Endodermal cell (in vitro differentiated cells): ENCODE results near the gene NFKBIE. TPM values are rescaled to one million over a fixed set of nuclear protein-coding genes. Genes with fewer than 3 reads are reported as not detected.
A peak's percentile ranks its signal among the peaks of the same experiment; 100 is the strongest.

Experiments used
- DNase-seq: peaks from one replicate; pipeline ENCODE4 v3.0.0-alpha.2; 2017
- H3K27ac ChIP-seq: 2 replicates; pipeline ENCODE4 v1.5.1; 2013; ENCODE audit warnings: mild to moderate bottlenecking, low read depth, low read length, moderate library complexity
- H3K27me3 ChIP-seq: 2 replicates; pipeline ENCODE4 v1.6.1; 2013; ENCODE audit warnings: mild to moderate bottlenecking, low read length, moderate library complexity; ENCODE audit not compliant: insufficient read depth, control insufficient read depth, poor library complexity, severe bottlenecking
- H3K36me3 ChIP-seq: 2 replicates; pipeline ENCODE4 v1.7.0; 2013; ENCODE audit warnings: mild to moderate bottlenecking, low read length, moderate library complexity; ENCODE audit not compliant: control insufficient read depth, insufficient read depth
- H3K4me1 ChIP-seq: one replicate; pipeline ENCODE4 v1.7.0; 2013; ENCODE audit warnings: low read length; ENCODE audit not compliant: control insufficient read depth, insufficient read depth
- H3K4me3 ChIP-seq: 2 replicates; pipeline ENCODE4 v1.5.1; 2013; ENCODE audit warnings: mild to moderate bottlenecking, low read length, moderate library complexity
- H3K9ac ChIP-seq: 2 replicates; pipeline ENCODE4 v1.6.1; 2013; ENCODE audit warnings: mild to moderate bottlenecking, low read length, moderate library complexity; ENCODE audit not compliant: poor library complexity, severe bottlenecking; ENCODE audit errors: extremely low read depth
- H3K9me3 ChIP-seq: 2 replicates; pipeline ENCODE4 v1.6.1; 2013; ENCODE audit warnings: mild to moderate bottlenecking, low read length, moderate library complexity; ENCODE audit not compliant: control insufficient read depth
- H3K27ac Mint-ChIP-seq: 2 replicates; pipeline ENCODE4 v1.8.0; 2020; ENCODE audit warnings: mixed read lengths
- H3K27me3 Mint-ChIP-seq: 2 replicates; pipeline ENCODE4 v1.8.0; 2021; ENCODE audit warnings: mild to moderate bottlenecking, mixed read lengths; ENCODE audit not compliant: insufficient read depth
- H3K36me3 Mint-ChIP-seq: 2 replicates; pipeline ENCODE4 v1.8.0; 2020; ENCODE audit warnings: low read depth, mixed read lengths
- H3K4me1 Mint-ChIP-seq: 2 replicates; pipeline ENCODE4 v1.8.0; 2020; ENCODE audit warnings: mixed read lengths
- H3K4me3 Mint-ChIP-seq: 2 replicates; pipeline ENCODE4 v1.8.0; 2020; ENCODE audit warnings: mild to moderate bottlenecking, moderate library complexity, mixed read lengths
- H3K9me3 Mint-ChIP-seq: 2 replicates; pipeline ENCODE4 v1.8.0; 2020; ENCODE audit warnings: mild to moderate bottlenecking, mixed read lengths
- CTCF ChIP-seq: fragments of 200-600 bp; sonication (generic); conservative IDR thresholded peaks from 2 replicates; pipeline ENCODE4 v1.5.0; 2021; ENCODE audit warnings: antibody characterized with exemption, mild to moderate bottlenecking
- WGBS, 2 experiments: methylation state at CpG; one replicate each; pipeline versions ENCODE4 v1.1.5 to v1.1.7; 2013; ENCODE audit warnings: missing lambda C conversion rate in 2 of 2, mixed read lengths in 1 of 2; ENCODE audit not compliant: insufficient coverage in 1 of 2, insufficient read length in 1 of 2; 5-methylcytosine and 5-hydroxymethylcytosine counted together
- total RNA-seq, 2 donors: library from RNA; stranded (reverse); fragmentation: NEBNext Ultra II Directional in 1 of 2; extraction: Animal tissue kit (Norgen Biotek cat#: 25700) in 1 of 2; gene quantifications; 2 replicates in 1 of 2; 3 replicates in 1 of 2; pipeline ENCODE4 v1.2.1, GENCODE V29; 2021

NFKBIE gene
- total RNA-seq, 2 donors from 2014 or later = 8.3 to 11.0 TPM

- H3K4me3 Mint-ChIP-seq = peak overlapping the region; percentile 71
- peaks cover 4% of the 10 kb centered on the region for H3K27me3 Mint-ChIP-seq
- 75 to 89% methylated on average over 2 to 7 of the region's 7 CpGs for WGBS, 2 experiments
- Histone ChIP-seq H3K4me1 (peaks cover 7% of the 10 kb centered on the region), H3K4me3 (no peak overlapping the region), H3K27ac (no peak overlapping the region), H3K36me3 (no peaks in the 10 kb centered on the region), H3K27me3 (no peaks in the 10 kb centered on the region), H3K9ac (no peak overlapping the region), H3K9me3 (no peaks in the 10 kb centered on the region)
- no peak for DNase-seq
- H3K9me3 Mint-ChIP-seq = no peaks in the 10 kb centered on the region
- H3K36me3 Mint-ChIP-seq = peaks cover 5% of the 10 kb centered on the region
- H3K27ac Mint-ChIP-seq = no peak overlapping the region
- no peak for TF ChIP-seq CTCF
- H3K4me1 Mint-ChIP-seq = peaks cover 21% of the 10 kb centered on the region
Observed at GRCh38 chr6:44238687-44239350, 26.5 kb downstream of the NFKBIE start.

GRCh38 chr6:44237813-44238433 lies 27.4 kb downstream of the NFKBIE start:
- Histone ChIP-seq H3K9me3 (no peaks in the 10 kb centered on the region), H3K27ac (no peak overlapping the region), H3K27me3 (no peaks in the 10 kb centered on the region), H3K36me3 (no peaks in the 10 kb centered on the region), H3K4me1 (peaks cover 7% of the 10 kb centered on the region), H3K4me3 (peak overlapping the region; percentile 81), H3K9ac (peak overlapping the region; percentile 87)
- peak; percentile 99 for TF ChIP-seq CTCF
- DNase-seq = peak; percentile 90
- Mint-ChIP-seq H3K4me1 (peaks cover 24% of the 10 kb centered on the region), H3K36me3 (peaks cover 12% of the 10 kb centered on the region), H3K27ac (peak overlapping the region; percentile 97), H3K4me3 (peak overlapping the region; percentile 71), H3K27me3 (peaks cover 4% of the 10 kb centered on the region), H3K9me3 (no peaks in the 10 kb centered on the region)
- WGBS, 2 experiments = 4 to 5% methylated on average over 21 to 42 of the region's 42 CpGs

GRCh38 chr6:44237021-44237812 lies 28.1 kb downstream of the NFKBIE start:
- no peak for TF ChIP-seq CTCF
- Histone ChIP-seq H3K4me1 (peaks cover 7% of the 10 kb centered on the region), H3K27me3 (no peaks in the 10 kb centered on the region), H3K4me3 (peak overlapping the region; percentile 81), H3K9me3 (no peaks in the 10 kb centered on the region), H3K27ac (no peak overlapping the region), H3K36me3 (peaks cover 6% of the 10 kb centered on the region), H3K9ac (peak overlapping the region; percentile 87)
- Mint-ChIP-seq H3K4me3 (peak overlapping the region; percentile 71), H3K27ac (peak overlapping the region; percentile 97), H3K9me3 (no peaks in the 10 kb centered on the region), H3K36me3 (peaks cover 16% of the 10 kb centered on the region), H3K27me3 (peaks cover 4% of the 10 kb centered on the region), H3K4me1 (peaks cover 24% of the 10 kb centered on the region)
- 56 to 58% methylated on average over 12 to 22 of the region's 22 CpGs for WGBS, 2 experiments
- DNase-seq = peak; percentile 92
